Colonic mucosa (tissue), 4 donors: Measurements from ENCODE around the gene PAPLN. TPM values are rescaled to one million over a fixed set of nuclear protein-coding genes. Genes with fewer than 3 reads are reported as not detected.
A peak's percentile ranks its signal among the peaks of the same experiment; 100 is the strongest.

ENCODE experiments used
- DNase-seq: peaks from one replicate; pipeline ENCODE4 v3.0.0-alpha.2; 2020
- H3K27ac ChIP-seq: fragments of 200-600 bp; one replicate; pipeline ENCODE4 v1.8.0; 2021
- H3K27me3 ChIP-seq: fragments of 200-600 bp; one replicate; pipeline ENCODE4 v1.8.0; 2021
- H3K36me3 ChIP-seq: fragments of 200-600 bp; one replicate; pipeline ENCODE4 v1.8.0; 2021
- H3K4me1 ChIP-seq: fragments of 200-600 bp; one replicate; pipeline ENCODE4 v1.8.0; 2021; ENCODE audit warnings: mild to moderate bottlenecking
- H3K4me3 ChIP-seq: fragments of 200-600 bp; one replicate; pipeline ENCODE4 v1.8.0; 2021
- H3K9ac ChIP-seq, 2 donors: one replicate each; pipeline ENCODE4 v1.7.0; 2013; ENCODE audit warnings: control low read depth in 2 of 2, low read depth in 2 of 2, low read length in 2 of 2
- H3K9me3 ChIP-seq: fragments of 200-600 bp; one replicate; pipeline ENCODE4 v1.8.0; 2021
- CTCF ChIP-seq: fragments of 200-600 bp; IDR thresholded peaks from one replicate; pipeline ENCODE4 v1.8.0; 2022; ENCODE audit warnings: antibody characterized with exemption, mild to moderate bottlenecking
- intact Hi-C: fragments of 100-400 bp; cut with DNase I; formaldehyde crosslinking; loops from one replicate; pipeline ENCODE4 v1.14.1; 2022
- total RNA-seq, 2 donors: library from RNA; stranded (reverse); fragmentation: NEBNext Ultra II Directional in 1 of 2; extraction: Animal tissue kit (Norgen Biotek cat#: 25700) in 1 of 2; gene quantifications; one replicate each; pipeline ENCODE4 v1.2.1, GENCODE V29; 2021
- donor health status: healthy.
- donor health status: DM: no; HTN: no; CAD: no.
- donor health status: DM: no; HTN: no; CAD: no.

PAPLN gene
- total RNA-seq, 2 donors from 2014 or later, result 3.2 to 4.3 TPM

- H3K27ac ChIP-seq, result no peak overlapping the region
- H3K36me3 ChIP-seq, result no peaks in the 10 kb centered on the region
- H3K4me3 ChIP-seq, result no peak overlapping the region
- H3K9ac ChIP-seq, result no peak overlapping the region
- peaks cover 22% of the 10 kb centered on the region for H3K27me3 ChIP-seq
- DNase-seq, result no peak
- no peaks in the 10 kb centered on the region for H3K9me3 ChIP-seq
- TF ChIP-seq CTCF, result no peak
- H3K4me1 ChIP-seq, result peaks cover 11% of the 10 kb centered on the region
- intact Hi-C loops, result no loop called here
These were observed 1.6 kb downstream of the PAPLN start for GRCh38 chr14:73238941-73239340.

GRCh38 chr14:73239393-73240241 is 2.3 kb downstream of the PAPLN start:
- no peaks in the 10 kb centered on the region for H3K9me3 ChIP-seq
- H3K36me3 ChIP-seq, result no peaks in the 10 kb centered on the region
- TF ChIP-seq CTCF, result no peak
- H3K27ac ChIP-seq, result no peak overlapping the region
- peaks cover 11% of the 10 kb centered on the region for H3K4me1 ChIP-seq
- no peak for DNase-seq
- H3K4me3 ChIP-seq, result peak overlapping the region; percentile 16
- H3K9ac ChIP-seq, result peak overlapping the region in 1 of 2 donors; percentile 12
- intact Hi-C loops, result no loop called here
- peaks cover 22% of the 10 kb centered on the region for H3K27me3 ChIP-seq

GRCh38 chr14:73240816-73241480 is 3.6 kb downstream of the PAPLN start:
- Histone ChIP-seq H3K4me1 (peaks cover 11% of the 10 kb centered on the region), H3K9me3 (no peaks in the 10 kb centered on the region), H3K9ac (no peak overlapping the region), H3K4me3 (no peak overlapping the region), H3K27ac (no peak overlapping the region), H3K27me3 (peaks cover 22% of the 10 kb centered on the region), H3K36me3 (no peaks in the 10 kb centered on the region)
- intact Hi-C loops, result no loop called here
- TF ChIP-seq CTCF, result no peak
- no peak for DNase-seq

- no peak overlapping the region for H3K27ac ChIP-seq
- H3K4me3 ChIP-seq, result no peak overlapping the region
- no peak for TF ChIP-seq CTCF
- peaks cover 11% of the 10 kb centered on the region for H3K4me1 ChIP-seq
- DNase-seq, result no peak
- intact Hi-C loops, result no loop called here
- H3K36me3 ChIP-seq, result no peaks in the 10 kb centered on the region
- H3K9ac ChIP-seq, result no peak overlapping the region
- peaks cover 22% of the 10 kb centered on the region for H3K27me3 ChIP-seq
- no peaks in the 10 kb centered on the region for H3K9me3 ChIP-seq
These were observed 4.3 kb downstream of the PAPLN start for GRCh38 chr14:73241481-73242165.

GRCh38 chr14:73242357-73242901 is 5.1 kb downstream of the PAPLN start:
- Histone ChIP-seq H3K27ac (no peak overlapping the region), H3K4me1 (peaks cover 10% of the 10 kb centered on the region), H3K9ac (no peak overlapping the region), H3K27me3 (peaks cover 18% of the 10 kb centered on the region), H3K36me3 (no peaks in the 10 kb centered on the region), H3K4me3 (no peak overlapping the region), H3K9me3 (no peaks in the 10 kb centered on the region)
- DNase-seq, result no peak
- intact Hi-C loops, result no loop called here
- no peak for TF ChIP-seq CTCF
